Aorta (tissue), 5 donors: Measurements from ENCODE around the gene RPP21. TPM values are rescaled to one million over a fixed set of nuclear protein-coding genes. Genes with fewer than 3 reads are reported as not detected.

ENCODE experiments used
- ATAC-seq: fragments of 200-7000 bp; cut with Tn5 transposase; one replicate; pipeline ENCODE4 v1.9.1; 2022; ENCODE audit warnings: moderate library complexity; ENCODE audit not compliant: low FRiP score
- DNase-seq, 2 donors: peaks; one replicate each; pipeline ENCODE4 v3.0.0-alpha.2; 2020
- H3K27ac ChIP-seq, 2 donors: one replicate each; pipeline ENCODE4 v1.5.1; 2013; ENCODE audit warnings: low read length in 2 of 2, mild to moderate bottlenecking in 2 of 2, moderate library complexity in 2 of 2, control low read depth in 1 of 2, inconsistent platforms in 1 of 2, low read depth in 1 of 2
- H3K27me3 ChIP-seq, 2 donors: one replicate each; pipeline ENCODE4 v1.6.1; 2013; ENCODE audit warnings: control low read depth in 1 of 2, low read length in 1 of 2, mild to moderate bottlenecking in 1 of 2, moderate library complexity in 1 of 2; ENCODE audit not compliant: insufficient read depth in 2 of 2, control insufficient read depth in 1 of 2
- H3K36me3 ChIP-seq, 2 donors: one replicate each; pipeline ENCODE4 v1.6.1; 2013; ENCODE audit warnings: control low read depth in 1 of 2, low read length in 1 of 2, mild to moderate bottlenecking in 1 of 2; ENCODE audit not compliant: insufficient read depth in 2 of 2, control insufficient read depth in 1 of 2
- H3K4me1 ChIP-seq, 2 donors: one replicate each; pipeline ENCODE4 v1.6.1; 2013; ENCODE audit warnings: low read length in 2 of 2, control low read depth in 1 of 2, mild to moderate bottlenecking in 1 of 2, moderate library complexity in 1 of 2; ENCODE audit not compliant: insufficient read depth in 2 of 2, control insufficient read depth in 1 of 2
- H3K4me3 ChIP-seq, 2 donors: one replicate each; pipeline ENCODE4 v1.5.1; 2013; ENCODE audit warnings: low read length in 2 of 2, control low read depth in 1 of 2, mild to moderate bottlenecking in 1 of 2
- H3K9me3 ChIP-seq: one replicate; pipeline ENCODE4 v1.6.1; 2013; ENCODE audit warnings: mild to moderate bottlenecking, low read length; ENCODE audit not compliant: control insufficient read depth
- WGBS, 2 donors: extraction: QIAGEN DNeasy Blood & Tissue Kit; methylation state at CpG; one replicate each; pipeline ENCODE4 v1.1.7; 2013; 5-methylcytosine and 5-hydroxymethylcytosine counted together
- intact Hi-C, 2 donors: fragments of 100-400 bp; cut with DNase I; formaldehyde crosslinking; loops; one replicate each; pipeline versions ENCODE4 v1.14.2 to v1.15.0; 2022
- polyA plus RNA-seq, 2 donors: library from polyadenylated mRNA; stranded (reverse); fragments of 200-250 nt; gene quantifications; one replicate each; pipeline ENCODE4 v1.2.3, GENCODE V29; 2013
- total RNA-seq, 2 donors: library from RNA; stranded (reverse); fragmentation: NEBNext Ultra II Directional; extraction: Animal tissue kit (Norgen Biotek cat#: 25700); gene quantifications; one replicate each; pipeline ENCODE4 v1.2.1, GENCODE V29; 2021
- donor health status: healthy with polysubstance abuse.
- donor health status: Bipolar disorder and iron deficiency.
- donor health status: DM: no; HTN: no; CAD: no.
- donor health status: DM: no; HTN: no; CAD: no.
- donor health status: DM: yes; HTN: yes; CAD: no.

Gene RPP21
- total and polyA plus RNA-seq, 4 donors = 26.7 to 119 (median 55.4) TPM

- Histone ChIP-seq H3K4me3 (no peak overlapping the region), H3K9me3 (no peaks in the 10 kb centered on the region), H3K27ac (no peak overlapping the region), H3K4me1 (peaks cover 0 to 1% of the 10 kb centered on the region in 2 donors), H3K36me3 (peaks cover 0 to 7% of the 10 kb centered on the region in 2 donors), H3K27me3 (no peaks in the 10 kb centered on the region)
- ATAC-seq (no peak), DNase-seq (no peak)
- intact Hi-C loops = no loop called here
- 87 to 90% methylated on average over 6 of the region's 6 CpGs for WGBS, 2 donors
Measured at GRCh38 chr6:30317913-30318589, 26.9 kb upstream of the RPP21 start.

- no peak overlapping the region for H3K4me3 ChIP-seq
- peaks cover 0 to 3% of the 10 kb centered on the region in 2 donors for H3K36me3 ChIP-seq
- no peaks in the 10 kb centered on the region for H3K9me3 ChIP-seq
- H3K4me1 ChIP-seq = peaks cover 0 to 1% of the 10 kb centered on the region in 2 donors
- no peaks in the 10 kb centered on the region for H3K27me3 ChIP-seq
- DNase-seq (no peak), ATAC-seq (no peak)
- WGBS, 2 donors = 79 to 84% methylated on average over 1 of the region's 1 CpG
- intact Hi-C loops = no loop called here
- H3K27ac ChIP-seq = no peak overlapping the region
Measured at GRCh38 chr6:30319146-30319835, 25.7 kb upstream of the RPP21 start.

- Histone ChIP-seq H3K27me3 (no peaks in the 10 kb centered on the region), H3K4me3 (no peak overlapping the region), H3K4me1 (peaks cover 0 to 1% of the 10 kb centered on the region in 2 donors), H3K36me3 (no peaks in the 10 kb centered on the region), H3K27ac (no peak overlapping the region), H3K9me3 (no peaks in the 10 kb centered on the region)
- DNase-seq = no peak
- intact Hi-C loops = loop anchor here in 1 of 2 donors (10.0 kb wide), 1 partner anchor 107 kb away; the partner anchor contains the start of gene TRIM26
- ATAC-seq = no peak
- 73 to 80% methylated on average over 6 of the region's 6 CpGs for WGBS, 2 donors
Measured at GRCh38 chr6:30321692-30322388, 23.1 kb upstream of the RPP21 start.

GRCh38 chr6:30322527-30323501 lies 22.1 kb upstream of the RPP21 start:
- ATAC-seq = no peak
- intact Hi-C loops = loop anchor here in 1 of 2 donors (10.0 kb wide), 1 partner anchor 108 kb away; the partner anchor contains the start of gene TRIM26
- H3K4me1 ChIP-seq = peaks cover 0 to 1% of the 10 kb centered on the region in 2 donors

GRCh38 chr6:30323806-30324205 lies 21.1 kb upstream of the RPP21 start:
- H3K27me3 ChIP-seq = no peaks in the 10 kb centered on the region
- H3K9me3 ChIP-seq = no peaks in the 10 kb centered on the region
- 97% methylated on average over 1 of the region's 1 CpG for WGBS, 2 donors
- H3K36me3 ChIP-seq = no peaks in the 10 kb centered on the region
- H3K4me3 ChIP-seq = no peak overlapping the region
- intact Hi-C loops = loop anchor here in 1 of 2 donors (10.0 kb wide), 1 partner anchor 109 kb away; the partner anchor contains the start of gene TRIM26
- H3K27ac ChIP-seq = no peak overlapping the region
- H3K4me1 ChIP-seq = no peaks in the 10 kb centered on the region
- ATAC-seq (no peak), DNase-seq (no peak)

More at GRCh38 chr6:30322527-30323501, 22.1 kb upstream of the RPP21 start:
- no peak overlapping the region for H3K4me3 ChIP-seq
- H3K36me3 ChIP-seq = no peaks in the 10 kb centered on the region
- H3K27me3 ChIP-seq = no peaks in the 10 kb centered on the region
- DNase-seq = no peak
- 85 to 86% methylated on average over 20 of the region's 20 CpGs for WGBS, 2 donors
- no peak overlapping the region for H3K27ac ChIP-seq
- no peaks in the 10 kb centered on the region for H3K9me3 ChIP-seq

GRCh38 chr6:30325150-30325872 lies 19.6 kb upstream of the RPP21 start:
- H3K4me1 ChIP-seq = no peaks in the 10 kb centered on the region
- intact Hi-C loops = loop anchor here (5.0 to 10.0 kb wide), 3 partner anchors 63 to 113 kb away; partner anchors contain the start of gene TRIM26 (in 2 of the 2)

GRCh38 chr6:30325873-30326525 lies 19.0 kb upstream of the RPP21 start:
- peak in 1 of 2 donors; percentile 87 for DNase-seq

More at GRCh38 chr6:30325150-30325872, 19.6 kb upstream of the RPP21 start:
- DNase-seq (peak; percentile 59 to 79), ATAC-seq (no peak)
- no peaks in the 10 kb centered on the region for H3K27me3 ChIP-seq
- peaks cover 2 to 4% of the 10 kb centered on the region in 2 donors for H3K36me3 ChIP-seq
- no peak overlapping the region for H3K27ac ChIP-seq
- WGBS, 2 donors = 5% methylated on average over 10 of the region's 10 CpGs
- peak overlapping the region; percentile 54 to 84 for H3K4me3 ChIP-seq
- no peaks in the 10 kb centered on the region for H3K9me3 ChIP-seq

More at GRCh38 chr6:30325873-30326525, 19.0 kb upstream of the RPP21 start:
- WGBS, 2 donors = 1% methylated on average over 29 of the region's 29 CpGs
- Histone ChIP-seq H3K27me3 (no peaks in the 10 kb centered on the region), H3K4me3 (peak overlapping the region; percentile 54 to 84), H3K27ac (peak overlapping the region; percentile 34 to 70), H3K36me3 (peaks cover 2 to 9% of the 10 kb centered on the region in 2 donors), H3K4me1 (no peaks in the 10 kb centered on the region), H3K9me3 (no peaks in the 10 kb centered on the region)
- ATAC-seq = peak; percentile 86
- intact Hi-C loops = loop anchor here (5.0 to 10.0 kb wide), 3 partner anchors 64 to 114 kb away; partner anchors contain the start of gene TRIM26 (in 2 of the 2)
